HG02840 (cell line): Measurements from ENCODE around the gene ARRDC5.
"Not testable (repeated sequence)": the region's sequence is repeated elsewhere in the genome, so short reads cannot be mapped to it uniquely, and the experiment has no call there.

Experiments used
- ATAC-seq: cut with Tn5 transposase; IDR thresholded peaks from one replicate; pipeline ENCODE4 v1.9.1; 2021; ENCODE audit warnings: mild to moderate bottlenecking, moderate library complexity, moderate number of reproducible peaks; ENCODE audit not compliant: unreplicated experiment, low FRiP score

The ARRDC5 gene

GRCh38 chr19:4902796-4903195 is at the start of gene ARRDC5:
TSS of gene ARRDC5 (minus strand) at chr19:4902896. CDS start at chr19:4902825, 71 bp downstream.
- ATAC-seq: no peak

GRCh38 chr19:4951656-4952055 is 49.0 kb upstream of the ARRDC5 start:
- no peak for ATAC-seq

GRCh38 chr19:4950650-4951049 is 48.0 kb upstream of the ARRDC5 start:
- ATAC-seq: not testable (repeated sequence)

GRCh38 chr19:4941638-4942169 is 39.0 kb upstream of the ARRDC5 start:
- not testable (repeated sequence) for ATAC-seq

GRCh38 chr19:4939466-4939865 is 36.8 kb upstream of the ARRDC5 start:
- ATAC-seq: no peak

GRCh38 chr19:4938461-4938860 is 35.8 kb upstream of the ARRDC5 start:
- ATAC-seq: not testable (repeated sequence)

GRCh38 chr19:4937060-4937459 is 34.4 kb upstream of the ARRDC5 start:
- ATAC-seq: no peak

GRCh38 chr19:4935444-4935843 is 32.7 kb upstream of the ARRDC5 start:
- no peak for ATAC-seq

- no peak for ATAC-seq
Measured at GRCh38 chr19:4933528-4933927, 30.8 kb upstream of the ARRDC5 start.

- no peak for ATAC-seq
Measured at GRCh38 chr19:4932711-4933110, 30.0 kb upstream of the ARRDC5 start.

- no peak for ATAC-seq
Measured at GRCh38 chr19:4930664-4931063, 28.0 kb upstream of the ARRDC5 start.

GRCh38 chr19:4929186-4929585 is 26.5 kb upstream of the ARRDC5 start:
- ATAC-seq: no peak

GRCh38 chr19:4923276-4923747 is 20.6 kb upstream of the ARRDC5 start:
- ATAC-seq: no peak

GRCh38 chr19:4922530-4923275 is 20.0 kb upstream of the ARRDC5 start:
- ATAC-seq: no peak

GRCh38 chr19:4916292-4917082 is 13.8 kb upstream of the ARRDC5 start:
- ATAC-seq: no peak

- no peak for ATAC-seq
Measured at GRCh38 chr19:4914736-4915501, 12.2 kb upstream of the ARRDC5 start.

GRCh38 chr19:4913996-4914735 is 11.5 kb upstream of the ARRDC5 start:
- ATAC-seq: no peak

- no peak for ATAC-seq
Measured at GRCh38 chr19:4911786-4912672, 9.3 kb upstream of the ARRDC5 start.

GRCh38 chr19:4911314-4911713 is 8.6 kb upstream of the ARRDC5 start:
- ATAC-seq: no peak
